Measurements from ENCODE around the gene RBPJL.

- TF ChIP-seq EZH2 (IDR thresholded peaks at IDR 0.05; ENCODE audit: borderline replicate concordance, low read depth, low read length, poor library complexity, severe bottlenecking) (no peak), CTCF (conservative IDR thresholded peaks at IDR 0.05; ENCODE audit: low read depth, low read length) (no peak; the same call in 1 of the 2 replicates)
Measured at GRCh38 chr20:45294003-45294368, 12.7 kb upstream of the RBPJL start.

All from A673 (cell line).